SK-N-SH (cell line): ENCODE results near the gene UTF1. TPM values are rescaled to one million over a fixed set of nuclear protein-coding genes. Genes with fewer than 3 reads are reported as not detected.

Experiments used
- CTCF ChIA-PET: fragments of 300-600, 350-600 bp; formaldehyde crosslinking; extraction: SDS; loops from one replicate; lab custom pipeline; 2021; lab: Yijun Ruan, JAX
- POLR2A ChIA-PET: fragments of 350-600 bp; sonication (Branson Sonifier 250); formaldehyde crosslinking; extraction: SDS; loops from one replicate; lab custom pipeline; 2020; ENCODE audit warnings: antibody characterized with exemption, inconsistent platforms; lab: Yijun Ruan, JAX
- DNase-seq: peaks from one replicate; pipeline ENCODE4 v3.0.0; 2012
- H2AFZ ChIP-seq: fragments of 200-600 bp; sonication (generic); 2 replicates; pipeline ENCODE4 v1.8.1; 2016; ENCODE audit warnings: antibody characterized with exemption, mild to moderate bottlenecking, low read depth
- H3F3A ChIP-seq: fragments of 200-600 bp; sonication (generic); replicated peaks from 2 replicates; pipeline ENCODE3; 2016; ENCODE audit warnings: antibody characterized with exemption, mild to moderate bottlenecking; ENCODE audit not compliant: insufficient read depth
- H3K27ac ChIP-seq, 2 experiments: fragments of 200-500 bp in 1 of 2; fragments of 200-600 bp in 1 of 2; sonication (Bioruptor generic) in 1 of 2; sonication (generic), shearing (Covaris generic) in 1 of 2; 2 replicates each; pipeline versions ENCODE4 v1.5.1 to v1.6.1; 2014 to 2016; ENCODE audit warnings: low read depth in 2 of 2, inconsistent platforms in 1 of 2, low read length in 1 of 2, mild to moderate bottlenecking in 1 of 2, mixed read lengths in 1 of 2
- H3K27me3 ChIP-seq: fragments of 200-600 bp; sonication (generic), shearing (Covaris generic); 2 replicates; pipeline ENCODE4 v1.6.1; 2016; ENCODE audit warnings: mixed run types; ENCODE audit not compliant: insufficient read depth
- H3K36me3 ChIP-seq, 2 experiments: fragments of 200-500 bp in 1 of 2; fragments of 200-600 bp in 1 of 2; sonication (Bioruptor generic) in 1 of 2; sonication (generic) in 1 of 2; replicated peaks in 1 of 2; 2 replicates each; pipeline versions ENCODE3 to v1.5.1; 2014 to 2016; ENCODE audit warnings: low read length in 1 of 2, mild to moderate bottlenecking in 1 of 2; ENCODE audit not compliant: insufficient read depth in 2 of 2, control insufficient read depth in 1 of 2
- H3K4me1 ChIP-seq, 2 experiments: fragments of 200-500 bp in 1 of 2; fragments of 200-600 bp in 1 of 2; sonication (Bioruptor generic) in 1 of 2; sonication (generic), shearing (Covaris generic) in 1 of 2; 2 replicates each; pipeline versions ENCODE4 v1.5.1 to v1.6.1; 2014 to 2016; ENCODE audit warnings: low read depth in 1 of 2, low read length in 1 of 2, mixed run types in 1 of 2; ENCODE audit not compliant: insufficient read depth in 2 of 2, control insufficient read depth in 1 of 2
- H3K4me2 ChIP-seq: fragments of 200-600 bp; sonication (generic), shearing (Covaris generic); 2 replicates; pipeline ENCODE4 v1.6.1; 2017; ENCODE audit warnings: mixed run types
- H3K4me3 ChIP-seq, 2 experiments: fragments of 200-500 bp in 1 of 2; fragments of 200-600 bp in 1 of 2; sonication (Bioruptor generic) in 1 of 2; sonication (generic), shearing (Covaris generic) in 1 of 2; 2 replicates each; pipeline versions ENCODE4 v1.5.1 to v1.8.1; 2014 to 2016; ENCODE audit warnings: low read depth in 2 of 2, inconsistent platforms in 1 of 2, low read length in 1 of 2, mild to moderate bottlenecking in 1 of 2, mixed read lengths in 1 of 2, moderate library complexity in 1 of 2
- H3K79me2 ChIP-seq: fragments of 200-600 bp; sonication (generic); 2 replicates; pipeline ENCODE4 v1.8.1; 2017; ENCODE audit warnings: mild to moderate bottlenecking; ENCODE audit not compliant: insufficient read depth
- H3K9ac ChIP-seq: fragments of 200-600 bp; sonication (generic); 2 replicates; pipeline ENCODE4 v1.6.1; 2017; ENCODE audit warnings: mixed run types
- H3K9me2 ChIP-seq: fragments of 200-600 bp; sonication (generic); 2 replicates; pipeline ENCODE4 v1.6.1; 2017; ENCODE audit warnings: mixed run types
- H3K9me3 ChIP-seq: fragments of 200-600 bp; sonication (generic); 2 replicates; pipeline ENCODE4 v1.6.1; 2017; ENCODE audit warnings: mixed run types, mild to moderate bottlenecking, moderate library complexity
- H4K20me1 ChIP-seq: fragments of 200-600 bp; sonication (generic); 2 replicates; pipeline ENCODE4 v1.6.1; 2017; ENCODE audit warnings: mild to moderate bottlenecking, mixed run types; ENCODE audit not compliant: insufficient read depth
- CTCF ChIP-seq: fragments of 200-600 bp; sonication (generic); IDR thresholded peaks from 2 replicates; pipeline ENCODE4 v1.6.1; 2017; ENCODE audit warnings: antibody characterized with exemption, mild to moderate bottlenecking, moderate library complexity
- FOSL2 ChIP-seq: IDR thresholded peaks from 2 replicates; pipeline ENCODE4 v1.4.0; 2012; ENCODE audit warnings: low read depth, mild to moderate bottlenecking, moderate library complexity, borderline replicate concordance
- IRF3 ChIP-seq: fragments of 150-350 bp; IDR thresholded peaks from 2 replicates; pipeline ENCODE4 v1.6.1; 2016; ENCODE audit warnings: mild to moderate bottlenecking, low read depth, low read length
- MAX ChIP-seq: IDR thresholded peaks from 2 replicates; pipeline ENCODE4 v1.4.0; 2012; ENCODE audit warnings: low read depth
- NRF1 ChIP-seq: IDR thresholded peaks from 2 replicates; pipeline ENCODE4 v1.6.1; 2012; ENCODE audit warnings: low read depth, mild to moderate bottlenecking, low read length
- RCOR1 ChIP-seq: fragments of 150-350 bp; IDR thresholded peaks from 2 replicates; pipeline ENCODE4 v1.6.1; 2017; ENCODE audit warnings: antibody characterized with exemption, low read length
- RXRA ChIP-seq: IDR thresholded peaks from 2 replicates; pipeline ENCODE4 v1.4.0; 2012; ENCODE audit warnings: low read depth, mild to moderate bottlenecking, borderline replicate concordance
- TEAD4 ChIP-seq: IDR thresholded peaks from 2 replicates; pipeline ENCODE4 v1.4.0; 2012; ENCODE audit warnings: mild to moderate bottlenecking, borderline replicate concordance; ENCODE audit not compliant: insufficient read depth
- USF1 ChIP-seq: IDR thresholded peaks from 2 replicates; pipeline ENCODE4 v1.4.0; 2012; ENCODE audit warnings: low read depth, borderline replicate concordance
- WGBS: methylation state at CpG from one replicate; pipeline ENCODE4 v1.1.6; 2017; ENCODE audit warnings: low lambda C conversion rate; 5-methylcytosine and 5-hydroxymethylcytosine counted together
- polyA plus RNA-seq, 3 experiments: library from polyadenylated mRNA; depleted of rRNA; stranded (reverse); fragments of >200 nt; gene quantifications; 2 replicates each; pipeline ENCODE4 v1.2.3, GENCODE V29; 2012

Gene UTF1
- polyA plus RNA-seq, 1 of the 3 experiments (the other 2 are of a cell fraction), result not detected

- no peak overlapping the region for H3K4me3 ChIP-seq
- H2AFZ ChIP-seq, result no peak overlapping the region
- no peak for DNase-seq
- no peak overlapping the region for H3K4me2 ChIP-seq
- H3K9ac ChIP-seq, result no peak overlapping the region
- H3K4me1 ChIP-seq, result no peaks in the 10 kb centered on the region
- H3K9me3 ChIP-seq, result no peaks in the 10 kb centered on the region
- POLR2A ChIA-PET, result no interaction called here
- no peak for TF ChIP-seq USF1
- no peak for TF ChIP-seq MAX
- no peak for TF ChIP-seq NRF1
- no peak for TF ChIP-seq RXRA
- TF ChIP-seq FOSL2, result no peak
- no peak for TF ChIP-seq TEAD4
- no peak for TF ChIP-seq RCOR1
- no peak for TF ChIP-seq IRF3
- CTCF ChIA-PET, result no interaction called here
- 0 out of 2 replicates have a peak, but pooled peaks cover 3% of the 10 kb centered on the region for H3K27me3 ChIP-seq
- no peaks in the 10 kb centered on the region for H3K9me2 ChIP-seq
- H3K27ac ChIP-seq, result no peak overlapping the region
- no peaks in the 10 kb centered on the region for H3K36me3 ChIP-seq
- H3K79me2 ChIP-seq, result no peaks in the 10 kb centered on the region
- 69% methylated on average over 24 of the region's 54 CpGs for WGBS
- no peaks in the 10 kb centered on the region for H3F3A ChIP-seq
- no peaks in the 10 kb centered on the region for H4K20me1 ChIP-seq
Measured at GRCh38 chr10:133198621-133199487, 31.2 kb upstream of the UTF1 start.

- H3K27ac ChIP-seq, result no peak overlapping the region
- POLR2A ChIA-PET, result no interaction called here
- TF ChIP-seq TEAD4, result no peak
- no peak for TF ChIP-seq CTCF
- H3K27me3 ChIP-seq, result 0 out of 2 replicates have a peak, but pooled peaks cover 5% of the 10 kb centered on the region
- no peaks in the 10 kb centered on the region for H3K36me3 ChIP-seq
- DNase-seq, result no peak
- no peak overlapping the region for H3K4me3 ChIP-seq
- no peaks in the 10 kb centered on the region for H3F3A ChIP-seq
- no peaks in the 10 kb centered on the region for H3K4me1 ChIP-seq
- no peaks in the 10 kb centered on the region for H4K20me1 ChIP-seq
- no peaks in the 10 kb centered on the region for H3K9me2 ChIP-seq
- no peak overlapping the region for H3K4me2 ChIP-seq
- H3K9me3 ChIP-seq, result no peaks in the 10 kb centered on the region
- no peaks in the 10 kb centered on the region for H3K79me2 ChIP-seq
- no peak overlapping the region for H2AFZ ChIP-seq
- WGBS, result 54% methylated on average over 12 of the region's 13 CpGs
- CTCF ChIA-PET, result interaction anchor here (1.2 kb wide), 1 partner anchor 56 kb away, joined by 4 read pairs; no protein-coding TSS in a partner anchor
- no peak overlapping the region for H3K9ac ChIP-seq
Measured at GRCh38 chr10:133199488-133199885, 30.5 kb upstream of the UTF1 start.
